ENCODE data around the gene TMX2.

The TMX2 gene

GRCh38 chr11:57744357-57744756 is 32.0 kb downstream of the TMX2 start:
- TF ChIP-seq, protein P1, sequence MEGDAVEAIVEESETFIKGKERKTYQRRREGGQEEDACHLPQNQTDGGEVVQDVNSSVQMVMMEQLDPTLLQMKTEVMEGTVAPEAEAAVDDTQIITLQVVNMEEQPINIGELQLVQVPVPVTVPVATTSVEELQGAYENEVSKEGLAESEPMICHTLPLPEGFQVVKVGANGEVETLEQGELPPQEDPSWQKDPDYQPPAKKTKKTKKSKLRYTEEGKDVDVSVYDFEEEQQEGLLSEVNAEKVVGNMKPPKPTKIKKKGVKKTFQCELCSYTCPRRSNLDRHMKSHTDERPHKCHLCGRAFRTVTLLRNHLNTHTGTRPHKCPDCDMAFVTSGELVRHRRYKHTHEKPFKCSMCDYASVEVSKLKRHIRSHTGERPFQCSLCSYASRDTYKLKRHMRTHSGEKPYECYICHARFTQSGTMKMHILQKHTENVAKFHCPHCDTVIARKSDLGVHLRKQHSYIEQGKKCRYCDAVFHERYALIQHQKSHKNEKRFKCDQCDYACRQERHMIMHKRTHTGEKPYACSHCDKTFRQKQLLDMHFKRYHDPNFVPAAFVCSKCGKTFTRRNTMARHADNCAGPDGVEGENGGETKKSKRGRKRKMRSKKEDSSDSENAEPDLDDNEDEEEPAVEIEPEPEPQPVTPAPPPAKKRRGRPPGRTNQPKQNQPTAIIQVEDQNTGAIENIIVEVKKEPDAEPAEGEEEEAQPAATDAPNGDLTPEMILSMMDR (IDR thresholded peaks at IDR 0.05; ENCODE audit: low read depth, low read length), result no peak

GRCh38 chr11:57745206-57745605 is 32.8 kb downstream of the TMX2 start:
- TF ChIP-seq, protein P1 (IDR thresholded peaks at IDR 0.05; ENCODE audit: low read depth, low read length), result no peak
- no peak for DNase-seq (ENCODE audit: extremely low read depth, low read depth)

More at GRCh38 chr11:57744357-57744756, 32.0 kb downstream of the TMX2 start:
- no peak for DNase-seq (ENCODE audit: extremely low read depth, low read depth)

DNA sequence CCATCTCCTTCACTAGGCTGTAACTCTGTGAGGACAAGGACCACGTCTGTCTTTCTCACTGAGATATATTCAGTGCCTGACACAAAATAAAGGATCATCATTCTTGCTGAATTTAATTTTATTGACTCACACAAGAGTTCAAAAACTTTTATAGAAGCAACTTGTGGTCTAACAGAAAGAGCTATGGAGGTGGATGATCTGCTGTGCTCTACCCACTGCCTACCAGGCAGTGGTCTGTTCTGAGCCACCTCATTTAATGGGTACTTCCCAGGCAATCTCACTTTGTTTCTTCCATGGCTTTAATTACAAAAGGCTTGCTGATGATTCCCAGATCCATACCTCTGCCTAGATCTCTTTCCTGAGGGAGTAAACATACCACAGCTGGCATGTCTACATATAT is 34.5 kb downstream of the TMX2 start:
- DNase-seq (ENCODE audit: extremely low read depth, low read depth), result no peak
- TF ChIP-seq, protein P1 (IDR thresholded peaks at IDR 0.05; ENCODE audit: low read depth, low read length), result no peak

DNA sequence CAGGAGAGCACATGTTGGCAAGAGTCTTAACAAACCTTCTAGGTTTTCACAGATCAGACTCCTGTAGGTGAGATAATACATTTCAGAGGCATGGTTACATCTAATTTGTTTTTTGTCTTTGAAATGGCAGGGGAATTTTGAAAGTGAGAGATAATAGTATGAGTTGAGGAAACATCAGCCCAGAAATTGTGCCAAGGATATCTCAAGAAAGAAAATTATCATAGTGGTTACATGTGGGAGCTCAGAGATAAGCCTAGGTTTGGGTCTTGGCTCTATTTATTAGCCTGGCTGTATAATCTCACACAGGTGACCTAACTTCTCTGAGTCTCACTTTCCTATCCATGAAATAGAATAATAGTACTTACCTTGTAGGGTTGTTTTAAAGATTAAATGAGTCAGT is 38.8 kb downstream of the TMX2 start:
- no peak for DNase-seq (ENCODE audit: extremely low read depth, low read depth)
- TF ChIP-seq, protein P1 (IDR thresholded peaks at IDR 0.05; ENCODE audit: low read depth, low read length), result no peak

GRCh38 chr11:57751676-57752253 is 39.4 kb downstream of the TMX2 start, which contains the start of gene BTBD18:
Gene BTBD18 (minus strand): TSS chr11:57751819. CDS start chr11:57751188, 631 bp downstream.
- DNase-seq (ENCODE audit: extremely low read depth, low read depth), result no peak

DNA sequence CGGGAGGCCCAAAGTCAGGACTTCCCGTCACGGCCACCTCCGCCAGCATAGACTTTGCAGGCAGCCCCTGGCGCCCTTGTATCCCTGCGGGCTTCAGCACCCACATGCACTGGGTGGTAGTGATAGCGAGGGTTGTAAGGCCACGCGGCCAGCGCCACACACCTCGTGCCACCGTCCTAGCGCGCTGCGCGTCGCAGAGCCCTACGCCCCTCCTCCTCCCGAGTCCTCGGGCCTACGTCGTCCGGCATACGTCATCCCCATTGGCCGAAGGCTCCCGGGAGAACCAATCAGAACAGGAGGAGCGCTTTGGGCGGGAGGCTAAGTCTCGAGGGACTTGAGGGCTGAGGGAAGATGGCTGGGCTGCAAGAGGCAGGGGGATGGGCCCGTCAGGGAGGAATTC is 40.6 kb downstream of the TMX2 start:
- DNase-seq (ENCODE audit: extremely low read depth, low read depth), result no peak
- TF ChIP-seq, protein P1 (IDR thresholded peaks at IDR 0.05; ENCODE audit: low read depth, low read length), result no peak

More at GRCh38 chr11:57751676-57752253, 39.4 kb downstream of the TMX2 start, which contains the start of gene BTBD18:
- TF ChIP-seq, protein P1 (IDR thresholded peaks at IDR 0.05; ENCODE audit: low read depth, low read length), result peak; percentile 46

GRCh38 chr11:57758174-57758573 is 45.8 kb downstream of the TMX2 start:
- no peak for DNase-seq (ENCODE audit: extremely low read depth, low read depth)
- TF ChIP-seq, protein P1 (IDR thresholded peaks at IDR 0.05; ENCODE audit: low read depth, low read length), result no peak

Data from AG09319 (cell line).